Measurements from ENCODE around the gene BICDL1. TPM values are rescaled to one million over a fixed set of nuclear protein-coding genes. Genes with fewer than 3 reads are reported as not detected.

Gene BICDL1
- total RNA-seq, 3 donors from 2014 or later, result 0.48 to 23.4 (median 5.6) TPM

- Histone ChIP-seq H3K27me3 (no peaks in the 10 kb centered on the region), H3K27ac (no peak overlapping the region), H3K36me3 (no peaks in the 10 kb centered on the region), H3K4me3 (no peak overlapping the region), H3K4me1 (peaks cover 0 to 3% of the 10 kb centered on the region in 2 donors), H3K9me3 (no peaks in the 10 kb centered on the region)
- TF ChIP-seq POLR2AphosphoS5 (IDR thresholded peaks at IDR 0.05) (no peak), CTCF (IDR thresholded peaks at IDR 0.05) (no peak), POLR2A (IDR thresholded peaks at IDR 0.05) (no peak)
- no peak for DNase-seq (ENCODE audit: low spot score in 2 of 2)
- intact Hi-C loops (cut with DNase I; ENCODE audit: low total_unique reads), result no loop called here
Observed at GRCh38 chr12:120095736-120096135, 106.7 kb downstream of the BICDL1 start.

- intact Hi-C loops (cut with DNase I; ENCODE audit: low total_unique reads), result no loop called here
- H3K36me3 ChIP-seq, result no peaks in the 10 kb centered on the region
- TF ChIP-seq POLR2A (IDR thresholded peaks at IDR 0.05), result no peak
- no peak for TF ChIP-seq CTCF (IDR thresholded peaks at IDR 0.05)
- no peak for TF ChIP-seq POLR2AphosphoS5 (IDR thresholded peaks at IDR 0.05)
Observed at GRCh38 chr12:120096671-120097202, 107.7 kb downstream of the BICDL1 start.

GRCh38 chr12:120098756-120099470 is 109.9 kb downstream of the BICDL1 start:
- H3K4me1 ChIP-seq, result peaks cover 11% of the 10 kb centered on the region in 2 donors
- no peaks in the 10 kb centered on the region for H3K36me3 ChIP-seq
- intact Hi-C loops (cut with DNase I; ENCODE audit: low total_unique reads), result no loop called here

More at GRCh38 chr12:120096671-120097202, 107.7 kb downstream of the BICDL1 start:
- Histone ChIP-seq H3K4me1 (peaks cover 8 to 9% of the 10 kb centered on the region in 2 donors), H3K27me3 (no peaks in the 10 kb centered on the region), H3K27ac (no peak overlapping the region), H3K9me3 (no peaks in the 10 kb centered on the region), H3K4me3 (no peak overlapping the region)
- no peak for DNase-seq (ENCODE audit: low spot score in 2 of 2)

GRCh38 chr12:120099738-120100137 is 110.7 kb downstream of the BICDL1 start:
- intact Hi-C loops (cut with DNase I; ENCODE audit: low total_unique reads), result no loop called here
- no peaks in the 10 kb centered on the region for H3K9me3 ChIP-seq
- H3K36me3 ChIP-seq, result no peaks in the 10 kb centered on the region
- H3K27ac ChIP-seq, result no peak overlapping the region
- TF ChIP-seq POLR2AphosphoS5 (IDR thresholded peaks at IDR 0.05) (no peak), CTCF (IDR thresholded peaks at IDR 0.05) (no peak), POLR2A (IDR thresholded peaks at IDR 0.05) (no peak)
- H3K4me1 ChIP-seq, result peaks cover 11% of the 10 kb centered on the region in 2 donors
- H3K27me3 ChIP-seq, result no peaks in the 10 kb centered on the region
- no peak for DNase-seq (ENCODE audit: low spot score in 2 of 2)
- no peak overlapping the region for H3K4me3 ChIP-seq

More at GRCh38 chr12:120098756-120099470, 109.9 kb downstream of the BICDL1 start:
- DNase-seq (ENCODE audit: low spot score in 2 of 2), result no peak
- Histone ChIP-seq H3K27ac (no peak overlapping the region), H3K9me3 (no peaks in the 10 kb centered on the region), H3K4me3 (no peak overlapping the region), H3K27me3 (no peaks in the 10 kb centered on the region)
- TF ChIP-seq POLR2AphosphoS5 (IDR thresholded peaks at IDR 0.05), result no peak
- no peak for TF ChIP-seq CTCF (IDR thresholded peaks at IDR 0.05)
- no peak for TF ChIP-seq POLR2A (IDR thresholded peaks at IDR 0.05)

GRCh38 chr12:120100630-120101029 is 111.6 kb downstream of the BICDL1 start:
- Histone ChIP-seq H3K9me3 (no peaks in the 10 kb centered on the region), H3K36me3 (no peaks in the 10 kb centered on the region), H3K27ac (peak overlapping the region; percentile 55 to 62), H3K4me1 (peaks cover 11% of the 10 kb centered on the region in 2 donors), H3K4me3 (peak overlapping the region in 1 of 3 donors; percentile 47), H3K27me3 (no peaks in the 10 kb centered on the region)
- DNase-seq (ENCODE audit: low spot score in 2 of 2), result no peak
- no peak for TF ChIP-seq POLR2AphosphoS5 (IDR thresholded peaks at IDR 0.05)
- TF ChIP-seq CTCF (IDR thresholded peaks at IDR 0.05), result no peak
- TF ChIP-seq POLR2A (IDR thresholded peaks at IDR 0.05), result no peak
- intact Hi-C loops (cut with DNase I; ENCODE audit: low total_unique reads), result no loop called here

Data from breast epithelium (tissue), 4 donors.